GM19099 (cell line): ENCODE results near the gene BIN1.
A peak's percentile ranks its signal among the peaks of the same experiment; 100 is the strongest.

Source experiments
- POLR2A ChIP-seq: IDR thresholded peaks from 3 replicates; pipeline ENCODE4 v1.6.1; 2011; ENCODE audit warnings: low read depth; ENCODE audit not compliant: insufficient read length; ENCODE audit errors: extremely low read depth

BIN1 gene

GRCh38 chr2:127029350-127030051, 77.5 kb downstream of the BIN1 start:
- TF ChIP-seq POLR2A, result no peak

DNA sequence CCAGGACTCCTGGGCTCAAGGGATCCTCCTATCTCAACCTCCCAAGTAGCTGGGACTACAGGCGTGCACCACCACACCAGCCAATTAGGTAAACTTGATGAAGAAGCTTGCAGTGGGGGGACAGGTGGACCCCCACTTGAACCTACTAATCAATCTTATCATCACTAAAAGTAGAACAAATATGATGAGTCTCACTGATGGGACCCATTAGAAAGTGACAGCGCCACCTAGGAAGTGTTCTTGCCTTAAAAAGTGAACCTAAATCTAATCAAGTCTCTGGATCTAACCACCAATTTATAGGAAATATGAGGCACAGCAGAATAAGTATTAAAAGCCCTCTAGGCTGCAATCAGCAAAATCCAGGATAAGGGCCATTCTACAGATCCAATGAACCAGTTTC, 79.2 kb downstream of the BIN1 start:
- no peak for TF ChIP-seq POLR2A

DNA sequence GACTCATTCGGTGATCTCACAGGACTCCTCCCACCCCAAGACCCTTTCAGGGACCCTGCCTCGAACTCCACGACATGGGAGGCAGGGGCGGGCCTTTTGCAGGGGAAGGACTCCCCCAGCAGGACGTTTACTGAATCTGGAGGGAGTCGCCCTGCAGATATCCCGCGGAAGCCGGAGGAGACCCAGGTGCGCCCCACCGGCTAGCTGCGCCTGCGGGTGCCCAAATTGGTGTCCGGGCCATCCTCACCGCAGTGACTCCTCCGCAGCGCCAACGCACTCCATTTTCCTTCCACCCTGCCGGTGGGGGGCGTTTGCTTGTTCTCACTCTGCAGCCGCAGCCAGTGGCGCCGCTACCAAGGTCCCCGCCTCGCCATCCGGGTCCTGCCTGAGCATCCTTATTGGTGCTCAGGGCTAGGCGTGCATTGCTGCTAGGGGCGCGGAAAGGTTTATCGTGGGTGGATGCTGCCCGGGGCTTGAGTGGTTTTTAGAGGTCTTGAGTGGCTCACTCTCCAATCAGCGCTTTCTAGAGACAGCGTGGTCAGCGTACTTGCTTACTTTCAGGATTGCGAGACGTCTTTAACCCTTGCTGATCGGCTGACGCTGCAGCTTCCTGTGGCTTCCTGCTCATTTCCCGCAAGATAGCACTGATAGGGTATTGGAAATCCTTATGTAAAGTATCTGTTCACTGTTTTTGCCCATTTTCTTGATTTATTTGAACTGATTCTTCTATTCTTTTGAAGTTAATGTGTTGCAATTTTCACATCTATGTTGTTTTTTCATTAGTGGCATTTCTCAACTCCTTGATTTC, 81.4 kb downstream of the BIN1 start:
- peak; percentile 32 for TF ChIP-seq POLR2A

DNA sequence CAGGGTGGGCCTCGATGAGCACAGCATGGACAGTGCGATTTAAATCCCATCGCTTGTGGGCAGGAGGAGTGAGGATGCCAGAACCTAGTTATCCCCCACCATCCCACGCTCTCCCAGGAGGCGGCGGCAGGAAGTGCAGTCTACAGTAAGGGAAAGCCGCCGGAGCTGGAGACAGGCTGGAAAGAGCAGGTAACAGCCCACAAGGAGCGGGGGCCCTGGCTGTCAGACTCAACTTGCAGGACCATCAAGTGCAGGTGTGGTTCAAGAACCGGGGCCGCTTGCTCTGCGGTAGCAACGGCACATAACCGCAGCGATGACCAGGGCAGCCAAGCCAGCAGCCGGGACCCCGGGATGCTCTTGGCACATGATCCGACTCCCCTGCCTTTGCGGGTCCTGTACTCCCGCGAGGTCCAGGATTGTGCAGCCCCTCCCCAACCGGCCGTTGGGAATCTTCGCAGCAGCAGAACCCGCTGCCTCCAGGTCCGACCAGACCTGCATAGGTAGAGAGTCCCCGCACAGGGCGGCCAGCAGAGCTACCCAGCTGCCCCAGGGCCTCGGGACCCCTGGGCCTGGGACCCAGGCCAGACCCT, 82.1 kb downstream of the BIN1 start:
- TF ChIP-seq POLR2A, result no peak

DNA sequence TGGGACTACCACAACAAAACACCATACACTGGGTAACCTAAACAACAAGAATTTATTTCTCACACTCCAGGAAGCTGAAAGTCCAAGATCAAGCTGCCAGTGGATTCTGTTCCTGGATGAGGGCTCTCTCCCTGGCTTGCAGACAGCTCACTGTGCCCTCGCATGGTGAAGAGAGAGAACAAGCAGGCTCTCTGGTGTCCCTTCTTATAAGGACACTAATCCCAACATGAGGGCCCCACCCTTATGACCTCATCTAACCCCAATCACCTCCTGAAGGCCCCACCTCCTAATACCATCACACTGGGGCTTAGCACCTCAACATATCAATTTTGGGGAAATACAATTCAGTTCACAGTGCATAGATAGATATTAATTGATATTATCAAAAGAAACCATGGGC, 83.5 kb downstream of the BIN1 start:
- TF ChIP-seq POLR2A, result no peak

- no peak for TF ChIP-seq POLR2A
These were observed 84.1 kb downstream of the BIN1 start for GRCh38 chr2:127022817-127023216.

GRCh38 chr2:127020536-127020935, 86.4 kb downstream of the BIN1 start:
- no peak for TF ChIP-seq POLR2A

DNA sequence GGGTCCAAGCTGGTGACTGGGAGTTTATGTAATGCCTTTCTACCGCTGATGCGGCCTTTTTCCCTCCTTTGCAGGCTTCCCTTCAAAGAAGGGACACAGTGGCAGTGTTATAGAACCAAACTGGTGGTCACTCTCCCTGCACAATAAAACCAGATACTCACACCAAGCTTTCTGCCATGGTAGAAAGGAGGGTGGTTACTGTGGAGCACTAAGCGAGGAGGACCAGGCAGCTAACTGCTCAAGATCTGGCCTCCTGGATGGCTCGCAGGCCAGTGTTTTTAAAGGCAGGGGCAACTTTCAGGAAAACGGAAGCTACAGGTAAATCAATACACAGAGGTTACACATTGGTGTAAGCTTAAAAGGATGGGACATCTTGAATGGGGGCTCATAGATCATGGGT, 89.4 kb downstream of the BIN1 start:
- TF ChIP-seq POLR2A, result no peak

DNA sequence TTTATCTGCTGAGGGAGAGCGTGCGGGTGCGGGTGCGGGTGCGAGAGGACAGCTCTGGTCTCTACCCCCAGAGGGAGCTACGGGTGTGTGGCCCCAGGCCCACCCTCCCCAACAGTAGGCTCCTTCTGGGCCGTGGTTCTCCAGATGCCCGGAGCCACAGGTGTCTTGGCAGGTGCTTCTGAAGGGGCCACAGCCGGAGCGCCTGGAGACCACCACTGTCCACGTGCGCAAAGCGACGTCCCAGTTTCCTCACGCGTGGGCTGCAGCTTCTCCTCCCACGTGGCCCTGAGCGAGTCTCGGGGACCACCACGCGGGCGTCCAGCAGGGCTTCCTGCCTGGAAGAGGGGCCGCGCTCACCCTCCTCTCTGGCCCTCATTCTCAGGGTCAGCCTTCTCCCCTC, 90.6 kb downstream of the BIN1 start:
- no peak for TF ChIP-seq POLR2A

GRCh38 chr2:127015106-127015910, 91.6 kb downstream of the BIN1 start:
- no peak for TF ChIP-seq POLR2A

DNA sequence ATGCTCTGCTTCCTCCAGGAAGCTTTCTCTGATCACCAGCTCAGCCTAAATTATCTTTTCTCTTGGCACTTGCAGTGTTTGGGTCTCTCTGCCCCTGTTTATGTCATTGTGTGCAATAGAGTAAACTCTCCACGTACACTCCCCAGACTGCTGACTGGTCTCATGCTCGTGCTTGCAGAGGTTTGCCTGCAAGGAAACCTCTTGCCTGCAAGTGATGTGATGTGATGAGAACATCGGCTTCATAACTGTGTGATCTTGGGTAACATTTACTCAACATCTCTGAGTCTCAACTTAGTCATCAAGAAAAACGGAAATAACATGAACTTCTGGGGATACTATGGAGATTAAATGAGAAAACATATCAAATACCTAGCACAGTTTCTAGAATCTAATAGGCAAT, 92.3 kb downstream of the BIN1 start:
- TF ChIP-seq POLR2A, result no peak

DNA sequence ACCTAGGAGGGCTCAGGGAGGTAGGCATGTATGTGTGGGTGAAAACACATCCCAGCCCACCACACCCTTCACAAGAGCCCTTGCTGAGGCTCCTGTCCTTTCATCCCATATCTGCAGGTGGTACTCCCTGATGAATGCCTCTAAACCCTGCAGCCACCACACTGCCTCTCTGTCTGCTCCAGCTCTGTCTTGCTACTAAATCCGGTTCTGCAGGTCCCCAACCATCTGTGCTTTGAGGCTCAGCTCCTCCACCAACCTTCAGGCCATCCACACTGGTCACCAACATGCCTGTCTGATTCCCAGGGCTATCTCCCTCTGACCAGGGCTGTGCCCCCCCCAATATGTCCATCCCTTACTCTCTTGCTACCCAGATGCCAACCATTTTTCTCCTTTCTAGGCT, 92.7 kb downstream of the BIN1 start:
- TF ChIP-seq POLR2A, result no peak

DNA sequence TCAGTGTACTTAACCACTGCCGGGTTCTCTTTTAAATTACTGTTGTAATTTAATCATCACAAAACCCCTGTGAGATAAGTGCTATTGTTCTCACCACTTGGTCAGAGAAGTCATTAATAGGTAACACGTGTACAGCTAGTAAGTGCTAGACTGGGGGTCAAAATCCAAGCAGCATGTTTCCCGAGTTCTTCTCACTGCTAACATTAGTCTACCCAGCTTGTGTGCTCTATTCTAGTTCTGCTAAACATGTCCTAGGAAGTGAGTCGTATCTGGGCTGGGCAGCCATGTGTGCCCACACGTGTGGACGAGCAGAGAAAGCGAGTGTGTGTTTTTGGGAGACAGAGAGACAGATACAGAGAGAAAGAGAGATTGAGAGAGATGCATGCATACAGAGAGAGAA, 94.1 kb downstream of the BIN1 start:
- TF ChIP-seq POLR2A, result no peak

GRCh38 chr2:127012215-127012614, 94.7 kb downstream of the BIN1 start:
- TF ChIP-seq POLR2A, result no peak

GRCh38 chr2:127011796-127012195, 95.2 kb downstream of the BIN1 start:
- TF ChIP-seq POLR2A, result no peak
